ENCODE data around the gene RGP1.

RGP1 gene

GRCh38 chr9:35718721-35719511 lies 30.2 kb upstream of the RGP1 start:
- peak in 1 of 51 donors; percentile 31 for DNase-seq

- no peak for DNase-seq
These were observed 29.5 kb upstream of the RGP1 start for GRCh38 chr9:35719546-35719945.

GRCh38 chr9:35723426-35723825 lies 25.7 kb upstream of the RGP1 start:
- DNase-seq, result no peak

GRCh38 chr9:35723908-35724307 lies 25.2 kb upstream of the RGP1 start:
- no peak for DNase-seq

GRCh38 chr9:35725362-35725761 lies 23.7 kb upstream of the RGP1 start:
- DNase-seq, result no peak

- DNase-seq, result peak in 15 of 51 donors; percentile 2 to 54 (median 19)
These were observed 22.2 kb upstream of the RGP1 start for GRCh38 chr9:35726931-35727330.

- DNase-seq, result no peak
These were observed 21.4 kb upstream of the RGP1 start for GRCh38 chr9:35727676-35728040.

- peak in 25 of 51 donors; percentile 1 to 44 (median 17) for DNase-seq
These were observed 20.8 kb upstream of the RGP1 start for GRCh38 chr9:35728041-35728971.

- no peak for DNase-seq
These were observed 20.0 kb upstream of the RGP1 start for GRCh38 chr9:35729101-35729500.

GRCh38 chr9:35729700-35730485 lies 19.2 kb upstream of the RGP1 start:
- peak in 21 of 51 donors; percentile 5 to 32 (median 19) for DNase-seq

- DNase-seq, result no peak
These were observed 18.6 kb upstream of the RGP1 start for GRCh38 chr9:35730486-35730854.

- peak in 2 of 51 donors; percentile 35 to 68 for DNase-seq
These were observed 17.5 kb upstream of the RGP1 start for GRCh38 chr9:35731415-35732184.

GRCh38 chr9:35732185-35732799 lies 16.8 kb upstream of the RGP1 start, which contains the start of the genes CREB3 and TLN1:
CREB3 (plus strand) TSS chr9:35732666; CDS start chr9:35732773, 107 bp downstream.
TLN1 (minus strand) TSS chr9:35732195; CDS start chr9:35725694, 6,501 bp downstream.
- peak; percentile 67 to 100 (median 96) for DNase-seq

- peak in 5 of 51 donors; percentile 23 to 48 (median 29) for DNase-seq
These were observed 16.1 kb upstream of the RGP1 start for GRCh38 chr9:35732800-35733541.

- no peak for DNase-seq
These were observed 15.0 kb upstream of the RGP1 start for GRCh38 chr9:35734096-35734495.

GRCh38 chr9:35736201-35736633 lies 12.9 kb upstream of the RGP1 start:
- DNase-seq, result peak in 21 of 51 donors; percentile 3 to 44 (median 25)

GRCh38 chr9:35737143-35737542 lies 11.9 kb upstream of the RGP1 start:
- DNase-seq, result no peak

GRCh38 chr9:35738186-35738585 lies 10.9 kb upstream of the RGP1 start:
- no peak for DNase-seq

- DNase-seq, result no peak
These were observed 10.2 kb upstream of the RGP1 start for GRCh38 chr9:35738924-35739323.
